Measurements from ENCODE around the gene CLNS1A.

GRCh38 chr11:77602381-77603088 lies 35.1 kb downstream of the CLNS1A start:
- TF ChIP-seq POLR2A (IDR thresholded peaks at IDR 0.05; ENCODE audit: low read length), result no peak
- no peak for TF ChIP-seq GATA1 (IDR thresholded peaks at IDR 0.05; ENCODE audit: low read depth, low read length)
